SK-N-SH treated with all-trans-retinoic acid at 6 μM for 48 hours (cell line): ENCODE results near the gene CALCOCO1.
A peak's percentile ranks its signal among the peaks of the same experiment; 100 is the strongest.
"Not testable (repeated sequence)": the region's sequence is repeated elsewhere in the genome, so short reads cannot be mapped to it uniquely, and the experiment has no call there.

ENCODE experiments used
- ATAC-seq: fragments of 200-7000 bp; cut with Tn5 transposase; 3 replicates; pipeline ENCODE4 v1.9.1; 2020; ENCODE audit warnings: mild to moderate bottlenecking, moderate library complexity
- ARNTL ChIP-seq: fragments of 450-650 bp; formaldehyde crosslinking; IDR thresholded peaks from 2 replicates; pipeline ENCODE4 v1.5.0; 2020; ENCODE audit warnings: low read depth, mild to moderate bottlenecking, moderate library complexity, borderline replicate concordance
- BACH2 ChIP-seq: fragments of 250-450 bp; sonication (Bioruptor Pico); IDR thresholded peaks from 2 replicates; pipeline ENCODE4 v1.9.0; 2021; ENCODE audit warnings: mild to moderate bottlenecking, borderline replicate concordance
- CSDC2 ChIP-seq: fragments of 250-450 bp; sonication (Bioruptor Pico); IDR thresholded peaks from 2 replicates; pipeline ENCODE4 v1.5.0; 2020; ENCODE audit warnings: mild to moderate bottlenecking, moderate library complexity
- GLIS3 ChIP-seq: fragments of 250-450 bp; sonication (Bioruptor Pico); IDR thresholded peaks from 2 replicates; pipeline ENCODE4 v1.5.0; 2020; ENCODE audit warnings: mild to moderate bottlenecking, moderate library complexity
- ISL1 ChIP-seq: fragments of 250-450 bp; sonication (Bioruptor Pico); IDR thresholded peaks from 2 replicates; pipeline ENCODE4 v2.1.2; 2022; ENCODE audit warnings: mild to moderate bottlenecking, moderate library complexity
- OSR1 ChIP-seq: fragments of 250-450 bp; sonication (Bioruptor Pico); IDR thresholded peaks from 2 replicates; pipeline ENCODE4 v1.8.0; 2022; ENCODE audit warnings: moderate library complexity, mild to moderate bottlenecking, inconsistent platforms
- PPARA ChIP-seq: fragments of 250-450 bp; sonication (Bioruptor Pico); IDR thresholded peaks from 2 replicates; pipeline ENCODE4 v1.5.0; 2020; ENCODE audit warnings: mild to moderate bottlenecking, borderline replicate concordance
- RARB ChIP-seq: fragments of 250-450 bp; sonication (Bioruptor Pico); IDR thresholded peaks from 2 replicates; pipeline ENCODE4 v1.8.0; 2021; ENCODE audit warnings: mild to moderate bottlenecking, moderate library complexity
- SNAI2 ChIP-seq: fragments of 250-450 bp; sonication (Bioruptor Pico); IDR thresholded peaks from 2 replicates; pipeline ENCODE4 v1.5.0; 2020; ENCODE audit warnings: mild to moderate bottlenecking, moderate library complexity
- TOX ChIP-seq: fragments of 250-450 bp; sonication (Bioruptor Pico); IDR thresholded peaks from 2 replicates; pipeline ENCODE4 v1.8.0; 2021; ENCODE audit warnings: mild to moderate bottlenecking, moderate library complexity, borderline replicate concordance
- ZC3H10 ChIP-seq: fragments of 250-450 bp; sonication (Bioruptor Pico); IDR thresholded peaks from 2 replicates; pipeline ENCODE4 v1.5.1; 2021; ENCODE audit warnings: mild to moderate bottlenecking, moderate library complexity
- ZFP3 ChIP-seq: fragments of 250-450 bp; sonication (Bioruptor Pico); IDR thresholded peaks from 2 replicates; pipeline ENCODE4 v1.5.0; 2020; ENCODE audit warnings: mild to moderate bottlenecking, moderate library complexity
- ZFP30 ChIP-seq: fragments of 450-650 bp; formaldehyde crosslinking; IDR thresholded peaks from 2 replicates; pipeline ENCODE4 v1.5.0; 2022; ENCODE audit warnings: mild to moderate bottlenecking, moderate library complexity
- ZNF565 ChIP-seq: fragments of 450-650 bp; formaldehyde crosslinking; conservative IDR thresholded peaks from 2 replicates; pipeline ENCODE4 v1.5.0; 2020; ENCODE audit warnings: low read depth, mild to moderate bottlenecking, moderate library complexity
- ZNF70 ChIP-seq: fragments of 450-650 bp; formaldehyde crosslinking; IDR thresholded peaks from 2 replicates; pipeline ENCODE4 v1.5.0; 2020; ENCODE audit warnings: mild to moderate bottlenecking, moderate library complexity
- ZNF8 ChIP-seq: fragments of 450-650 bp; formaldehyde crosslinking; IDR thresholded peaks from 2 replicates; pipeline ENCODE4 v1.5.0; 2020; ENCODE audit warnings: mild to moderate bottlenecking, moderate library complexity
- TF ChIP-seq, protein P1 (sequence below): fragments of 250-450 bp; sonication (Bioruptor Pico); IDR thresholded peaks from 2 replicates; pipeline ENCODE4 v1.5.1; 2021; ENCODE audit warnings: mild to moderate bottlenecking, moderate library complexity
- TF ChIP-seq, protein P2 (sequence below): fragments of 250-450 bp; sonication (Bioruptor Pico); IDR thresholded peaks from 2 replicates; pipeline ENCODE4 v1.5.0; 2020; ENCODE audit warnings: mild to moderate bottlenecking, moderate library complexity
- TF ChIP-seq, protein P3 (sequence below): fragments of 250-450 bp; sonication (Bioruptor Pico); IDR thresholded peaks from 2 replicates; pipeline ENCODE4 v1.8.0; 2020; ENCODE audit warnings: mild to moderate bottlenecking, moderate library complexity, borderline replicate concordance

CALCOCO1 gene

DNA sequence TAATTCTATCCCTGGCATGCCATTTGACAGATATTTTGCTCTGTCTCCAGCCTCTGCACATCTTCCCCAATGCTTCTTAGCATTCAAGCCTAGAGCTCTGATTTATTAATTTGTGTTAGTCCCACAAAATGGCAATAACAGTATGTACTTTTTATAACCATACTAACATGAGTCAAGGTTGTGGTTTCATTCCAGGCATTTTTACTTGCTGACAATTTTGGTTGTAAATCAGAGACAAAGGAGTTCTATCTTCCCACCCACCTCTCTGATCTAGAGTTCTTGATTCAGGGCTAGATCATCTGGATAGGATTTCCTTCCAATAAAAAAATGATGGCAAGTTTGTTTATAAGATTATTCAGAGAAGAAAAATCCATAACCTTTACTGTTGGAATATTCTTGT, 43.0 kb upstream of the CALCOCO1 start:
- peak; percentile 38; the same call in 2 of the 3 replicates for ATAC-seq
- TF ChIP-seq, protein P1, sequence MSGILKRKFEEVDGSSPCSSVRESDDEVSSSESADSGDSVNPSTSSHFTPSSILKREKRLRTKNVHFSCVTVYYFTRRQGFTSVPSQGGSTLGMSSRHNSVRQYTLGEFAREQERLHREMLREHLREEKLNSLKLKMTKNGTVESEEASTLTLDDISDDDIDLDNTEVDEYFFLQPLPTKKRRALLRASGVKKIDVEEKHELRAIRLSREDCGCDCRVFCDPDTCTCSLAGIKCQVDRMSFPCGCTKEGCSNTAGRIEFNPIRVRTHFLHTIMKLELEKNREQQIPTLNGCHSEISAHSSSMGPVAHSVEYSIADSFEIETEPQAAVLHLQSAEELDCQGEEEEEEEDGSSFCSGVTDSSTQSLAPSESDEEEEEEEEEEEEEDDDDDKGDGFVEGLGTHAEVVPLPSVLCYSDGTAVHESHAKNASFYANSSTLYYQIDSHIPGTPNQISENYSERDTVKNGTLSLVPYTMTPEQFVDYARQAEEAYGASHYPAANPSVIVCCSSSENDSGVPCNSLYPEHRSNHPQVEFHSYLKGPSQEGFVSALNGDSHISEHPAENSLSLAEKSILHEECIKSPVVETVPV (CRISPR knock-in tag), result no peak
- no peak for TF ChIP-seq ISL1 (CRISPR knock-in tag)
- no peak for TF ChIP-seq ZNF8 (CRISPR knock-in tag)
- TF ChIP-seq RARB, result no peak
- no peak for TF ChIP-seq SNAI2 (CRISPR knock-in tag)
- no peak for TF ChIP-seq PPARA (CRISPR knock-in tag)
- no peak for TF ChIP-seq CSDC2 (CRISPR knock-in tag)
- TF ChIP-seq ZNF565 (CRISPR knock-in tag), result no peak
- TF ChIP-seq ARNTL (CRISPR knock-in tag), result no peak
- TF ChIP-seq GLIS3, result no peak

DNA sequence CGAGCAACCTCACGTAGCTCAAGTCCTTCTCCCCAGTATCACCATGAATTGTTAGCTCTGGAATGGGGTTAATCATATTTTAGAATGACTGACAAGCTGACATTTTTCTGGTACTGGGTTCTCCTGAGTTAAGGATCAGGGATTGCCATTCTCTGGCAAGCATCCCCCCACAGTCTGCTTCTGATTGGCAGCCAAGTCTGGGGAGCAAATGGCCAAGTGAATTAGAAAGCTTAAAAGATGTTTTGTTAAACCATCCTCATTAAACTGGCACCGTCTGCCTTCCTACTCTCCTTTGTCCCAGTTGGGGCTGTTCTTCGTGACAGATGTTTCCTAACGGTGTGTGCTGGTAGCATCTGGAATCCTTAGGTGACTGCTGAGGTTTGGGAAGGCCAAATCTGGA, 41.7 kb upstream of the CALCOCO1 start:
- no peak for ATAC-seq
- TF ChIP-seq ISL1 (CRISPR knock-in tag), result no peak
- no peak for TF ChIP-seq GLIS3
- no peak for TF ChIP-seq CSDC2 (CRISPR knock-in tag)

DNA sequence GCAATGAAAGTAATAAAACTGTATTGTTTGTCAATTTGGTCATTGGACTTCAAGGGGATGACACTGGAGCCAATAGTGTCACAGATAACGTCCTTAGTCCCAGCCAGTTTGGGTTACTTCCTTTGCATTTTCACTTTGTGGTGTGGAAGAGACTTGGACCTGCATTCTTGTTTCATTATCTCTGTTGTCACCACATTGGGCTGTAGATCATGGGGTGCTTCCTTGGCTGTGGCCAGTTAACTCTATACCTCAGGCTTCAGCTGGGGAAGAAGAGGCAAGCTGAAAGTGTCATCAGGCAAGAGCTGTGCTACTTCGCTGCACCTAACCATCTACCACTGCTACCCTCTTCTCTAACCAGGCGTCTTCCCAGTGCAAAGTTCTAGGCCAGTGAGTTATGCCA, 39.6 kb upstream of the CALCOCO1 start:
- ATAC-seq, result no peak
- TF ChIP-seq ARNTL (CRISPR knock-in tag) (no peak), OSR1 (CRISPR knock-in tag) (no peak), ZC3H10 (CRISPR knock-in tag) (no peak), ZNF565 (CRISPR knock-in tag) (no peak), ZNF8 (CRISPR knock-in tag) (no peak), ISL1 (CRISPR knock-in tag) (no peak), ZNF70 (no peak), GLIS3 (no peak), ZFP3 (CRISPR knock-in tag) (no peak), BACH2 (CRISPR knock-in tag) (no peak), CSDC2 (CRISPR knock-in tag) (no peak), TOX (CRISPR knock-in tag) (no peak)
- TF ChIP-seq, protein P2, sequence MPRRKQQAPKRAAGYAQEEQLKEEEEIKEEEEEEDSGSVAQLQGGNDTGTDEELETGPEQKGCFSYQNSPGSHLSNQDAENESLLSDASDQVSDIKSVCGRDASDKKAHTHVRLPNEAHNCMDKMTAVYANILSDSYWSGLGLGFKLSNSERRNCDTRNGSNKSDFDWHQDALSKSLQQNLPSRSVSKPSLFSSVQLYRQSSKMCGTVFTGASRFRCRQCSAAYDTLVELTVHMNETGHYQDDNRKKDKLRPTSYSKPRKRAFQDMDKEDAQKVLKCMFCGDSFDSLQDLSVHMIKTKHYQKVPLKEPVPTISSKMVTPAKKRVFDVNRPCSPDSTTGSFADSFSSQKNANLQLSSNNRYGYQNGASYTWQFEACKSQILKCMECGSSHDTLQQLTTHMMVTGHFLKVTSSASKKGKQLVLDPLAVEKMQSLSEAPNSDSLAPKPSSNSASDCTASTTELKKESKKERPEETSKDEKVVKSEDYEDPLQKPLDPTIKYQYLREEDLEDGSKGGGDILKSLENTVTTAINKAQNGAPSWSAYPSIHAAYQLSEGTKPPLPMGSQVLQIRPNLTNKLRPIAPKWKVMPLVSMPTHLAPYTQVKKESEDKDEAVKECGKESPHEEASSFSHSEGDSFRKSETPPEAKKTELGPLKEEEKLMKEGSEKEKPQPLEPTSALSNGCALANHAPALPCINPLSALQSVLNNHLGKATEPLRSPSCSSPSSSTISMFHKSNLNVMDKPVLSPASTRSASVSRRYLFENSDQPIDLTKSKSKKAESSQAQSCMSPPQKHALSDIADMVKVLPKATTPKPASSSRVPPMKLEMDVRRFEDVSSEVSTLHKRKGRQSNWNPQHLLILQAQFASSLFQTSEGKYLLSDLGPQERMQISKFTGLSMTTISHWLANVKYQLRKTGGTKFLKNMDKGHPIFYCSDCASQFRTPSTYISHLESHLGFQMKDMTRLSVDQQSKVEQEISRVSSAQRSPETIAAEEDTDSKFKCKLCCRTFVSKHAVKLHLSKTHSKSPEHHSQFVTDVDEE (CRISPR knock-in tag), result no peak
- TF ChIP-seq, protein P1 (CRISPR knock-in tag), result no peak

DNA sequence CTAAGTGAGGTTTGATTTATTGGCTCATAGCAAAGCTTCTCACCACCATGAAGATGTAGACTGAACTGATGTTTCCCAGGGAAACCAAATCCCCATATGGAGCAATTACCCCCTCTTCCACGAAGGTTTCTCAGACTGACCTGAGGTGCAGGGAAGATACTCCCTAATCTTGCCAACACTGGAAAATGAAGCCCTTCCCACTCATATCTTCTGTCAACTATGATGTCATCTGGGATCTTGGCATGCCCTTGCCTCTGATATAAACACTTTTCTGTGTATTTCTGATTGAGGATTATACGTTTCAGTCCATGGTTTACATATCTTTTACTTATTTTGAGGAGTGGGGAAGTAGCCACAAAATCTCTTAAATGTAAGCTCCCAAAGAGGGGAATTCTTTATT, 38.6 kb upstream of the CALCOCO1 start:
- no peak for TF ChIP-seq PPARA (CRISPR knock-in tag)
- no peak for TF ChIP-seq ZFP3 (CRISPR knock-in tag)
- TF ChIP-seq, protein P3, sequence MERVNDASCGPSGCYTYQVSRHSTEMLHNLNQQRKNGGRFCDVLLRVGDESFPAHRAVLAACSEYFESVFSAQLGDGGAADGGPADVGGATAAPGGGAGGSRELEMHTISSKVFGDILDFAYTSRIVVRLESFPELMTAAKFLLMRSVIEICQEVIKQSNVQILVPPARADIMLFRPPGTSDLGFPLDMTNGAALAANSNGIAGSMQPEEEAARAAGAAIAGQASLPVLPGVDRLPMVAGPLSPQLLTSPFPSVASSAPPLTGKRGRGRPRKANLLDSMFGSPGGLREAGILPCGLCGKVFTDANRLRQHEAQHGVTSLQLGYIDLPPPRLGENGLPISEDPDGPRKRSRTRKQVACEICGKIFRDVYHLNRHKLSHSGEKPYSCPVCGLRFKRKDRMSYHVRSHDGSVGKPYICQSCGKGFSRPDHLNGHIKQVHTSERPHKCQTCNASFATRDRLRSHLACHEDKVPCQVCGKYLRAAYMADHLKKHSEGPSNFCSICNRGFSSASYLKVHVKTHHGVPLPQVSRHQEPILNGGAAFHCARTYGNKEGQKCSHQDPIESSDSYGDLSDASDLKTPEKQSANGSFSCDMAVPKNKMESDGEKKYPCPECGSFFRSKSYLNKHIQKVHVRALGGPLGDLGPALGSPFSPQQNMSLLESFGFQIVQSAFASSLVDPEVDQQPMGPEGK (CRISPR knock-in tag), result no peak
- TF ChIP-seq, all 23 proteins: peak for 0
- ATAC-seq, result no peak

DNA sequence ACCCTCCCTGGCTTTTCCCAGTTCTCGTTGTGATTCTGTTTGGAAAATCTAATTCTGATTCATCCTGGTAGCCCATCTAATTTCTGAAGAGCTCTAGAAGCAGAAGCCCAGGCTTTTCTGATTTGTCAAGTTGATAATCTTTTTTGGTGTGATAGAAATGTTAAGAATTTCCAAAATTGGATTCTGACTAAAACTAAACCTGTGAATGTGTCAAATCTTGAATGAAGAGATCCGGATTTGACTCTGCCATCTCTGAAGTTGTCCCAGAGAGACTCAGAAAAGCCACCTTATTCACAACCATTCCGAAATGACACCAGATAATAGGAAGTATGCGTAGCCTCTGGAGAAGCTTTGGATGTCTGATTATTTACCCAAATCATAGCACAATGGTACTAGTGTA, 37.4 kb upstream of the CALCOCO1 start:
- TF ChIP-seq ZNF565 (CRISPR knock-in tag) (no peak), ZFP30 (CRISPR knock-in tag) (no peak), RARB (no peak), TOX (CRISPR knock-in tag) (no peak), ZNF8 (CRISPR knock-in tag) (no peak), PPARA (CRISPR knock-in tag) (no peak), SNAI2 (CRISPR knock-in tag) (no peak), OSR1 (CRISPR knock-in tag) (no peak)

DNA sequence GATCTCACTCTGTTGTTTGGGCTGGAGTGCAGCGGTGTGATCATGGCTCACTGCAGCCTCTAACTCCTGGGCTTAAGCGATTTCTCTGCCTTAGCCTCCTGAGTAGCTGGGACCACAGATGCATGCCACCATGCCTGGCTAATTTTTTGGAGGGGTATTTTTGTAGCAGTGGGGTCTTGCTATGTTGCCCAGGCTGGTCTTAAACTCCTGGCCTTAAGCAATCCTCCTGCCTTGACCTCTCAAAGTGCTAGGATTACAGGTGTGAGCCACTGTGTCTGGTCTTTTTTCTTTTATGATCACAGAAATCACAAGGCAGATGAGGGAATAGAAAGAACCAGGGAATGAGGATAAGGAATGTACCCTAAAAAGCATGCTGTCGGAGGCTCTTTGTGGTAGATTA, 35.5 kb upstream of the CALCOCO1 start:
- not testable (repeated sequence) for ATAC-seq

More for the DNA sequence above, 37.4 kb upstream of the CALCOCO1 start:
- ATAC-seq, result no peak
